GM12878 (cell line): ENCODE measurements around the gene LRRC8D. TPM values are rescaled to one million over a fixed set of nuclear protein-coding genes. Genes with fewer than 3 reads are reported as not detected.

ENCODE experiments used
- ATAC-seq: fragments of 200-7000 bp; cut with Tn5 transposase; 3 replicates; pipeline ENCODE4 v1.9.1; 2020; ENCODE audit warnings: mild to moderate bottlenecking, moderate library complexity
- BruUV-seq: library from RNA; stranded (reverse); fragments of 400-500 nt; replicated peaks from 2 replicates; lab custom pipeline; 2021; lab: Mats Ljungman, UMichigan
- CTCF ChIA-PET: fragments of 300-600 bp; sonication (Branson Sonifier 250); formaldehyde crosslinking; extraction: SDS; loops from one replicate; lab custom pipeline; 2021; ENCODE audit warnings: inconsistent platforms; lab: Yijun Ruan, JAX
- POLR2A ChIA-PET: fragments of 350-600 bp; formaldehyde crosslinking; extraction: SDS; loops from one replicate; lab custom pipeline; 2021; ENCODE audit warnings: inconsistent platforms; lab: Charles Lee
- RAD21 ChIA-PET: fragments of 300-600 bp; sonication (Branson Sonifier 250); formaldehyde crosslinking; loops from one replicate; lab custom pipeline; 2023; ENCODE audit warnings: antibody characterized with exemption; ENCODE audit not compliant: unreplicated experiment; lab: Charles Lee
- SMC1A ChIA-PET: fragments of 300-600 bp; sonication (Branson Sonifier 250); formaldehyde crosslinking; loops from one replicate; lab custom pipeline; 2023; ENCODE audit not compliant: unreplicated experiment, uncharacterized antibody; lab: Charles Lee
- DNase-seq: peaks from one replicate; pipeline ENCODE4 v3.0.0-alpha.2; 2011; ENCODE audit warnings: low read depth, low spot score
- FAIRE-seq: peaks from 3 replicates; lab custom pipeline; 2011; peaks lifted over from hg19 to GRCh38; lab: Jason Lieb, UNC
- H2AFZ ChIP-seq: 2 replicates; pipeline ENCODE4 v1.6.0; 2011; ENCODE audit warnings: low read depth, low read length, control low read depth; ENCODE audit not compliant: control insufficient read depth
- H3K27ac ChIP-seq: 2 replicates; pipeline ENCODE4 v1.5.1; 2011; ENCODE audit warnings: control low read depth; ENCODE audit not compliant: control insufficient read depth, insufficient read depth
- H3K27me3 ChIP-seq, 2 experiments: replicated peaks in 1 of 2; 2 replicates each; pipeline versions ENCODE4 v1.6.0 to v1.6.1; 2011; ENCODE audit warnings: low read length in 1 of 2; ENCODE audit not compliant: control insufficient read depth in 2 of 2, insufficient read depth in 2 of 2
- H3K36me3 ChIP-seq, 2 experiments: 2 replicates each; pipeline ENCODE4 v1.5.1; 2011; ENCODE audit warnings: low read length in 1 of 2; ENCODE audit not compliant: control insufficient read depth in 2 of 2, insufficient read depth in 2 of 2
- H3K4me1 ChIP-seq: 2 replicates; pipeline ENCODE4 v1.6.1; 2011; ENCODE audit warnings: mild to moderate bottlenecking, low read length, moderate library complexity, mixed read lengths; ENCODE audit not compliant: control insufficient read depth, insufficient read depth
- H3K4me2 ChIP-seq: 2 replicates; pipeline ENCODE4 v1.6.0; 2011; ENCODE audit warnings: control low read depth; ENCODE audit not compliant: control insufficient read depth, insufficient read depth
- H3K4me3 ChIP-seq: fragments of 200-600 bp; sonication (generic); 2 replicates; pipeline ENCODE4 v1.5.1; 2016
- H3K79me2 ChIP-seq: 2 replicates; pipeline ENCODE4 v1.6.0; 2011; ENCODE audit warnings: low read length; ENCODE audit not compliant: control insufficient read depth, insufficient read depth
- H3K9ac ChIP-seq: 2 replicates; pipeline ENCODE4 v1.8.0; 2011; ENCODE audit warnings: low read length, control low read depth, mixed read lengths; ENCODE audit not compliant: control insufficient read depth, insufficient read depth
- H3K9me3 ChIP-seq: replicated peaks from 3 replicates; pipeline ENCODE4 v1.5.1; 2011; ENCODE audit warnings: mild to moderate bottlenecking, low read length; ENCODE audit not compliant: control insufficient read depth, insufficient read depth
- H4K20me1 ChIP-seq: 2 replicates; pipeline ENCODE4 v1.6.0; 2011; ENCODE audit not compliant: control insufficient read depth, insufficient read depth
- BMI1 ChIP-seq: fragments of 450-650 bp; IDR thresholded peaks from 2 replicates; pipeline ENCODE4 v1.6.1; 2016; ENCODE audit warnings: mild to moderate bottlenecking, moderate library complexity, borderline replicate concordance
- FOXK2 ChIP-seq: fragments of 450-650 bp; IDR thresholded peaks from 2 replicates; pipeline ENCODE4 v1.6.1; 2017; ENCODE audit warnings: mild to moderate bottlenecking, moderate library complexity
- JUND ChIP-seq: IDR thresholded peaks from 2 replicates; pipeline ENCODE4 v1.6.1; 2012; ENCODE audit warnings: low read depth, mild to moderate bottlenecking, low read length, improper control_type of control experiment, moderate library complexity
- TCF12 ChIP-seq: IDR thresholded peaks from 2 replicates; pipeline ENCODE4 v1.6.1; 2011; ENCODE audit warnings: low read depth, mild to moderate bottlenecking, low read length
- ZSCAN29 ChIP-seq: fragments of 450-650 bp; IDR thresholded peaks from 2 replicates; pipeline ENCODE4 v1.6.1; 2017; ENCODE audit warnings: mild to moderate bottlenecking, moderate library complexity
- WGBS: methylation state at CpG from one replicate; pipeline ENCODE4 v1.1.6; 2016; ENCODE audit warnings: low lambda C conversion rate; ENCODE audit not compliant: insufficient replicate concordance, insufficient coverage; ENCODE audit errors: missing lambda C conversion rate; 5-methylcytosine and 5-hydroxymethylcytosine counted together
- in situ Hi-C: fragments of 300-500 bp; cut with MboI; formaldehyde crosslinking; loops from 9 replicates; pipeline ENCODE4 v1.14.3; 2018; ENCODE audit warnings: mixed read lengths
- intact Hi-C: fragments of 100-400 bp; cut with micrococcal nuclease; formaldehyde crosslinking; loops from one replicate; pipeline ENCODE4 v1.14.2; 2022; ENCODE audit not compliant: unreplicated experiment
- polyA plus RNA-seq, 11 experiments: library from polyadenylated mRNA; depleted of rRNA in 4 of 11; unstranded in 6 of 11; stranded (reverse) in 5 of 11; fragments of >200 nt; fragmentation: Nextera tagmentation in 4 of 11; fragmentation: Illumina TruSeq in 1 of 11; extraction: Ambion mirVana in 4 of 11; extraction: Trizol in 1 of 11; gene quantifications; 1 replicate in 1 of 11; 2 replicates in 10 of 11; pipeline versions ENCODE4 v1.2.1 to v1.2.3, GENCODE V29; 2011 to 2016; ENCODE audit warnings: inconsistent platforms in 2 of 11, missing spikeins in 2 of 11, low read depth in 1 of 11
- total RNA-seq, 4 experiments: library from RNA; depleted of rRNA in 3 of 4; stranded (reverse); fragments of >200 nt in 3 of 4; fragmentation: Illumina TruSeq in 1 of 4; extraction: Trizol in 1 of 4; gene quantifications; 2 replicates each; pipeline versions ENCODE4 v1.2.1 to v1.2.3, GENCODE V29; 2013 to 2021
- TF ChIP-seq, protein P1 (sequence below): fragments of 450-650 bp; IDR thresholded peaks from 2 replicates; pipeline ENCODE4 v1.6.1; 2016; ENCODE audit warnings: mild to moderate bottlenecking
- TF ChIP-seq, protein P2 (sequence below): fragments of 450-650 bp; IDR thresholded peaks from 2 replicates; pipeline ENCODE4 v1.6.1; 2018; ENCODE audit warnings: borderline replicate concordance, mild to moderate bottlenecking; ENCODE audit not compliant: partially characterized antibody

The LRRC8D gene
- total and polyA plus RNA-seq, 10 of the 15 experiments (the other 5 are each of a cell fraction or from before 2014, with no cell fraction given), result 5.6 to 44.1 (median 26.8) TPM

DNA sequence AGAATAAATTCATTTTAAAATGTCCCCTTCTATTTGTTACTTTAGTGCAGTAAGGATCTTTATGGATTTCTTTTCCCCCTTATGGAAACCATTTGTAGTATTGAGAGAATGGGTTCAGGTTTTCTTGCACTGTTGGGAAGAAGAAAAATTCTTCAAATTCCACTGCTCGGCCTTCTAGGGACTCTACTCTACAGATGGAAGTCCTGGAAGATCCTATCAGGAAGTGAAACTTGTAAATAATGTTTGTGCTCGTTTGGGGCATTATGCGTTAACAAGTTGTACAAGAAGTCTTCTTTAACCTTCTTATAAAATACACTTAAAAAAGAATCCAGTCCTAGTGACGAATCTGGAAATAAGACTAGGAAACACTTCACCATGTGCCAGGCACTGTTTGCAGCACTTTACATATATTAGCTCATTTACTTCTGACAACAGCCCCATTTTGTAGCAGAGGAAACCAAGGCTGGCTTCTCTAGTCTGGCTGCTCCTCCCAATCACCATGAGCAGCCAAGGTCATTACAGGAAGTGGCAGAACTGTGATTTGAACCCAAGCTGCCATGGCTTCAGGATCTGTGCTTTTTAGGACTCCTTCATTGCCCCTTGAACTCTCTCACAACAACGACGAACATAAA lies 11.8 kb downstream of the LRRC8D start (continued):
- TF ChIP-seq, protein P1, sequence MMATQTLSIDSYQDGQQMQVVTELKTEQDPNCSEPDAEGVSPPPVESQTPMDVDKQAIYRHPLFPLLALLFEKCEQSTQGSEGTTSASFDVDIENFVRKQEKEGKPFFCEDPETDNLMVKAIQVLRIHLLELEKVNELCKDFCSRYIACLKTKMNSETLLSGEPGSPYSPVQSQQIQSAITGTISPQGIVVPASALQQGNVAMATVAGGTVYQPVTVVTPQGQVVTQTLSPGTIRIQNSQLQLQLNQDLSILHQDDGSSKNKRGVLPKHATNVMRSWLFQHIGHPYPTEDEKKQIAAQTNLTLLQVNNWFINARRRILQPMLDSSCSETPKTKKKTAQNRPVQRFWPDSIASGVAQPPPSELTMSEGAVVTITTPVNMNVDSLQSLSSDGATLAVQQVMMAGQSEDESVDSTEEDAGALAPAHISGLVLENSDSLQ, result no peak
- no peak for TF ChIP-seq TCF12
- no peak for TF ChIP-seq JUND
- no peak for TF ChIP-seq FOXK2
- no peak for TF ChIP-seq BMI1

DNA sequence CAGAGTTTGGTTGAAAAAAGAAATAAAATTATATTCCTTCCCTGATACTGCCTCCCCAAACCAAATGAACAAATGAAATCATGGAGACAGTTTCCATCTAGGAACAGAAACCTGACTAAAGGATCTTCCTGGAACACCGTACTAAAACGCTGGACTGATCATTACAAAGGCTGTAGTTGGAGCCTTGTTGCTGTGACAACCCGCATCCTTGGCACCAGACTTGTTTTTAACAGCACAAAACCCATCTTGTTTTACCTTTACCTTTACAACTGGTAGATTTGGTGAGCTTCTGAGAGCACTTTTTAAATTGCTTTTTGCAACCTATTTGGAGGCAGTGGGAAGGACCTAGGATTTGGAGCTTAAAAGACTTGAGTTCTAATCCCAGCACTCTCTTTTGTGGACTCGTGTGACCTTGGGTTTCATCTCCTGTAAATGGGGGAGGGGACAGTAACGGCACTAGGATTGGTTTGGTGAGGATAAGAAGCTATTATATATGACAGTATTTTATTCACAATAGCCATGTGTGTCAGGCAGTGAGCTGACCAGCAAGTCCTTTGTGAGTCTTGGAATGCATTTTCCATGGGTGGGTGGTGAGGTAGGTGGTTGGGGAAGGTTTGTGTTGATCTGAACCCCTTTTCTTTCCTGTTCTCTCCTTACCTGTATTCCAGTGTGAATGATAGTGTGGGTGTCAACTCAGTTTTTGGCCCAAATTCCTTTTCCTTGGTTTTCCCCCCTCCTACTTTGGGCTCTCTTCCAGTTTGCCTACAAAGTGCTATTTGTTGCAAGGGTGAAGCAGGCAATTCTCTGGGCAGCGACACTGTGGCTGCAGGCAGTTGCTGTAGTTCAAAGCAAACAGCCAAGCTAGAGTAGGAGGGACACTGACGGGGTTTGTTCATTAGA lies 12.6 kb downstream of the LRRC8D start:
- Histone ChIP-seq H3K4me3 (no peak overlapping the region), H3K9ac (no peak overlapping the region), H4K20me1 (no peaks in the 10 kb centered on the region), H3K9me3 (no peaks in the 10 kb centered on the region), H3K4me2 (no peak overlapping the region), H3K27ac (no peak overlapping the region), H3K36me3 (no peaks in the 10 kb centered on the region), H3K4me1 (no peaks in the 10 kb centered on the region), H2AFZ (no peak overlapping the region), H3K79me2 (no peaks in the 10 kb centered on the region), H3K27me3 (no peaks in the 10 kb centered on the region)
- intact Hi-C loops (no loop called here), in situ Hi-C loops (no loop called here)
- no peak for TF ChIP-seq ZSCAN29
- TF ChIP-seq, protein P2, sequence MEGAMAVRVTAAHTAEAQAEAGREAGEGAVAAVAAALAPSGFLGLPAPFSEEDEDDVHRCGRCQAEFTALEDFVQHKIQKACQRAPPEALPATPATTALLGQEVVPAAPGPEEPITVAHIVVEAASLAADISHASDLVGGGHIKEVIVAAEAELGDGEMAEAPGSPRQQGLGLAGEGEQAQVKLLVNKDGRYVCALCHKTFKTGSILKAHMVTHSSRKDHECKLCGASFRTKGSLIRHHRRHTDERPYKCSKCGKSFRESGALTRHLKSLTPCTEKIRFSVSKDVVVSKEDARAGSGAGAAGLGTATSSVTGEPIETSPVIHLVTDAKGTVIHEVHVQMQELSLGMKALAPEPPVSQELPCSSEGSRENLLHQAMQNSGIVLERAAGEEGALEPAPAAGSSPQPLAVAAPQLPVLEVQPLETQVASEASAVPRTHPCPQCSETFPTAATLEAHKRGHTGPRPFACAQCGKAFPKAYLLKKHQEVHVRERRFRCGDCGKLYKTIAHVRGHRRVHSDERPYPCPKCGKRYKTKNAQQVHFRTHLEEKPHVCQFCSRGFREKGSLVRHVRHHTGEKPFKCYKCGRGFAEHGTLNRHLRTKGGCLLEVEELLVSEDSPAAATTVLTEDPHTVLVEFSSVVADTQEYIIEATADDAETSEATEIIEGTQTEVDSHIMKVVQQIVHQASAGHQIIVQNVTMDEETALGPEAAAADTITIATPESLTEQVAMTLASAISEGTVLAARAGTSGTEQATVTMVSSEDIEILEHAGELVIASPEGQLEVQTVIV, result no peak
- BruUV-seq, result no TSS peak
- DNase-seq (no peak), FAIRE-seq (no peak), ATAC-seq (no peak)
- ChIA-PET RAD21 (interaction anchor here (1.1 kb wide), 1 partner anchor 26 kb away, joined by 3 read pairs; no protein-coding TSS in a partner anchor), SMC1A (interaction anchor here (1.0 to 3.1 kb wide), 6 partner anchors 9 to 152 kb away, joined by 3 to 8 read pairs (median 6); no protein-coding TSS in a partner anchor), CTCF (interaction anchor here (1.6 to 3.9 kb wide), 4 partner anchors 8 to 29 kb away, joined by 6 to 19 read pairs (median 13); no protein-coding TSS in a partner anchor), POLR2A (interaction anchor here (0.5 to 2.2 kb wide), 3 partner anchors 12 to 153 kb away, joined by 3 to 7 read pairs (median 5); partner anchors contain the start of gene LRRC8D)
- WGBS, result 87% methylated on average over 7 of the region's 7 CpGs
